ENCODE measurements around the gene ASPA.
"Not testable (repeated sequence)": the region's sequence is repeated elsewhere in the genome, so short reads cannot be mapped to it uniquely, and the experiment has no call there.

Gene ASPA

GRCh38 chr17:3485481-3486068, 9.8 kb downstream of the ASPA start:
- no peak for DNase-seq
- TF ChIP-seq GATA1 (IDR thresholded peaks at IDR 0.05; ENCODE audit: low read depth, low read length) (no peak), POLR2A (IDR thresholded peaks at IDR 0.05; ENCODE audit: low read length) (no peak)

GRCh38 chr17:3497101-3497500, 21.3 kb downstream of the ASPA start:
- no peak for DNase-seq
- TF ChIP-seq GATA1 (IDR thresholded peaks at IDR 0.05; ENCODE audit: low read depth, low read length) (no peak), POLR2A (IDR thresholded peaks at IDR 0.05; ENCODE audit: low read length) (no peak)

GRCh38 chr17:3501344-3501743, 25.5 kb downstream of the ASPA start:
- DNase-seq: no peak
- TF ChIP-seq POLR2A (IDR thresholded peaks at IDR 0.05; ENCODE audit: low read length) (no peak), GATA1 (IDR thresholded peaks at IDR 0.05; ENCODE audit: low read depth, low read length) (no peak)

- TF ChIP-seq GATA1 (IDR thresholded peaks at IDR 0.05; ENCODE audit: low read depth, low read length) (no peak), POLR2A (IDR thresholded peaks at IDR 0.05; ENCODE audit: low read length) (no peak)
- DNase-seq: no peak
Observed at GRCh38 chr17:3502466-3502865, 26.7 kb downstream of the ASPA start.

GRCh38 chr17:3503285-3503684, 27.5 kb downstream of the ASPA start:
- DNase-seq: no peak
- no peak for TF ChIP-seq POLR2A (IDR thresholded peaks at IDR 0.05; ENCODE audit: low read length)
- TF ChIP-seq GATA1 (IDR thresholded peaks at IDR 0.05; ENCODE audit: low read depth, low read length): no peak

- TF ChIP-seq GATA1 (IDR thresholded peaks at IDR 0.05; ENCODE audit: low read depth, low read length): no peak
- DNase-seq: no peak
Observed at GRCh38 chr17:3505008-3505407, 29.2 kb downstream of the ASPA start.

- DNase-seq: no peak
- TF ChIP-seq POLR2A (IDR thresholded peaks at IDR 0.05; ENCODE audit: low read length) (no peak), GATA1 (IDR thresholded peaks at IDR 0.05; ENCODE audit: low read depth, low read length) (no peak)
Observed at GRCh38 chr17:3506054-3506453, 30.3 kb downstream of the ASPA start.

GRCh38 chr17:3507071-3507470, 31.3 kb downstream of the ASPA start:
- DNase-seq: no peak
- TF ChIP-seq GATA1 (IDR thresholded peaks at IDR 0.05; ENCODE audit: low read depth, low read length) (no peak), POLR2A (IDR thresholded peaks at IDR 0.05; ENCODE audit: low read length) (no peak)

GRCh38 chr17:3507869-3508268, 32.1 kb downstream of the ASPA start:
- no peak for DNase-seq
- no peak for TF ChIP-seq GATA1 (IDR thresholded peaks at IDR 0.05; ENCODE audit: low read depth, low read length)
- no peak for TF ChIP-seq POLR2A (IDR thresholded peaks at IDR 0.05; ENCODE audit: low read length)

GRCh38 chr17:3510090-3510489, 34.3 kb downstream of the ASPA start:
- DNase-seq: no peak
- TF ChIP-seq POLR2A (IDR thresholded peaks at IDR 0.05; ENCODE audit: low read length): no peak
- TF ChIP-seq GATA1 (IDR thresholded peaks at IDR 0.05; ENCODE audit: low read depth, low read length): no peak

GRCh38 chr17:3511852-3512504, 36.2 kb downstream of the ASPA start:
- no peak for DNase-seq
- TF ChIP-seq POLR2A (IDR thresholded peaks at IDR 0.05; ENCODE audit: low read length) (no peak), GATA1 (IDR thresholded peaks at IDR 0.05; ENCODE audit: low read depth, low read length) (no peak)

- no peak for TF ChIP-seq GATA1 (IDR thresholded peaks at IDR 0.05; ENCODE audit: low read depth, low read length)
- TF ChIP-seq POLR2A (IDR thresholded peaks at IDR 0.05; ENCODE audit: low read length): no peak
- no peak for DNase-seq
Observed at GRCh38 chr17:3512505-3513171, 36.8 kb downstream of the ASPA start.

GRCh38 chr17:3513305-3514035, 37.7 kb downstream of the ASPA start:
- TF ChIP-seq POLR2A (IDR thresholded peaks at IDR 0.05; ENCODE audit: low read length) (no peak), GATA1 (IDR thresholded peaks at IDR 0.05; ENCODE audit: low read depth, low read length) (no peak)
- DNase-seq: no peak

- DNase-seq: not testable (repeated sequence)
Observed at GRCh38 chr17:3514167-3514566, 38.4 kb downstream of the ASPA start.
